ENCODE results near the gene GPATCH8.

- TF ChIP-seq, protein P1, sequence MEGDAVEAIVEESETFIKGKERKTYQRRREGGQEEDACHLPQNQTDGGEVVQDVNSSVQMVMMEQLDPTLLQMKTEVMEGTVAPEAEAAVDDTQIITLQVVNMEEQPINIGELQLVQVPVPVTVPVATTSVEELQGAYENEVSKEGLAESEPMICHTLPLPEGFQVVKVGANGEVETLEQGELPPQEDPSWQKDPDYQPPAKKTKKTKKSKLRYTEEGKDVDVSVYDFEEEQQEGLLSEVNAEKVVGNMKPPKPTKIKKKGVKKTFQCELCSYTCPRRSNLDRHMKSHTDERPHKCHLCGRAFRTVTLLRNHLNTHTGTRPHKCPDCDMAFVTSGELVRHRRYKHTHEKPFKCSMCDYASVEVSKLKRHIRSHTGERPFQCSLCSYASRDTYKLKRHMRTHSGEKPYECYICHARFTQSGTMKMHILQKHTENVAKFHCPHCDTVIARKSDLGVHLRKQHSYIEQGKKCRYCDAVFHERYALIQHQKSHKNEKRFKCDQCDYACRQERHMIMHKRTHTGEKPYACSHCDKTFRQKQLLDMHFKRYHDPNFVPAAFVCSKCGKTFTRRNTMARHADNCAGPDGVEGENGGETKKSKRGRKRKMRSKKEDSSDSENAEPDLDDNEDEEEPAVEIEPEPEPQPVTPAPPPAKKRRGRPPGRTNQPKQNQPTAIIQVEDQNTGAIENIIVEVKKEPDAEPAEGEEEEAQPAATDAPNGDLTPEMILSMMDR (IDR thresholded peaks at IDR 0.05), result no peak
- TF ChIP-seq POLR2A (IDR thresholded peaks at IDR 0.05), result no peak
Measured at GRCh38 chr17:44397479-44398440, 105.4 kb downstream of the GPATCH8 start.

Data from esophagus squamous epithelium (tissue), 4 donors.